NCI-H2081 (cell line): ENCODE results near the gene UBFD1.
"Not testable (repeated sequence)": the region's sequence is repeated elsewhere in the genome, so short reads cannot be mapped to it uniquely, and the experiment has no call there.

ENCODE experiments used
- DNase-seq, 2 experiments: peaks; one replicate each; lab custom pipeline; 2025; lab: John Stamatoyannopoulos, UW

UBFD1 gene

GRCh38 chr16:23609929-23610328 is 52.4 kb downstream of the UBFD1 start:
- no peak for DNase-seq

GRCh38 chr16:23610905-23611304 is 53.4 kb downstream of the UBFD1 start:
- DNase-seq = not testable (repeated sequence)

DNA sequence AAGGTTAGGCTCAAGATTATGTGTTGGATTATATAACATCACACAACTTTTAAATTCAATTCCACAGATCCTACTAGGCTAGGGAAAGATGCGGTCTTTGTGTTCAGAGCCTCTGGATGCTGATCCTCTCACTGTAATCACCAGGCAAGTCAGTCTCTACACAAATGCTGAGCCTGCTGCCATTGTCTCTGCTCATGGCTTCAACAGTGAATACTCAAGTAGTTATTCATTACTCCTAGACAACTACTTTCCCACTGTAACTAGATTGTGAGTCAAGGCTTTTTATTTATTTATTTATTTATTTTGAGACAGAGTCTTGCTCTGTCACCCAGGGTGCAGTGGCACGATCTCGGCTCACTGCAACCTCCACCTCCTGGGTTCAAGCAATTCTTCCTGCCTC is 54.4 kb downstream of the UBFD1 start:
- DNase-seq = no peak

GRCh38 chr16:23615805-23616204 is 58.3 kb downstream of the UBFD1 start:
- DNase-seq = no peak
